Upper lobe of left lung (tissue), 6 donors: ENCODE data around the gene ACTBL2. TPM values are rescaled to one million over a fixed set of nuclear protein-coding genes. Genes with fewer than 3 reads are reported as not detected.
A peak's percentile ranks its signal among the peaks of the same experiment; 100 is the strongest.

ENCODE experiments used
- ATAC-seq, 2 donors: fragments of 200-7000 bp; cut with Tn5 transposase; one replicate each; pipeline ENCODE4 v1.9.1; 2022; ENCODE audit warnings: mild to moderate bottlenecking in 2 of 2, moderate library complexity in 2 of 2; ENCODE audit not compliant: low FRiP score in 2 of 2
- DNase-seq, 2 donors: peaks; one replicate each; pipeline ENCODE4 v3.0.0-alpha.2; 2019 to 2020
- H3K27ac ChIP-seq, 4 donors: fragments of 200-600 bp; sonication (generic); one replicate each; pipeline ENCODE4 v1.5.1; 2016 to 2019
- H3K27me3 ChIP-seq, 4 donors: fragments of 200-600 bp; sonication (generic); one replicate each; pipeline ENCODE4 v1.5.1; 2017 to 2019
- H3K36me3 ChIP-seq, 4 donors: fragments of 200-600 bp; sonication (generic); one replicate each; pipeline ENCODE4 v1.5.1; 2016 to 2019
- H3K4me1 ChIP-seq, 4 donors: fragments of 200-600 bp; sonication (generic); one replicate each; pipeline ENCODE4 v1.5.1; 2018 to 2019
- H3K4me3 ChIP-seq, 4 donors: fragments of 200-600 bp; sonication (generic); one replicate each; pipeline ENCODE4 v1.5.1; 2017 to 2019; ENCODE audit warnings: mild to moderate bottlenecking in 2 of 4, moderate library complexity in 1 of 4
- H3K9me3 ChIP-seq, 4 donors: fragments of 200-600 bp; sonication (generic); one replicate each; pipeline ENCODE4 v1.5.1; 2018 to 2019
- EP300 ChIP-seq, 4 donors: sonication (generic); formaldehyde crosslinking; IDR thresholded peaks; one replicate each; pipeline ENCODE4 v1.5.1; 2017; ENCODE audit warnings: antibody characterized with exemption in 4 of 4, control low read depth in 2 of 4
- POLR2A ChIP-seq, 4 donors: fragments of 450-650 bp; IDR thresholded peaks; one replicate each; pipeline ENCODE4 v1.5.1; 2016 to 2017; ENCODE audit warnings: antibody characterized with exemption in 4 of 4, mild to moderate bottlenecking in 2 of 4
- POLR2AphosphoS5 ChIP-seq, 2 donors: sonication (generic); formaldehyde crosslinking; IDR thresholded peaks; one replicate each; pipeline ENCODE4 v1.5.1; 2017; ENCODE audit warnings: antibody characterized with exemption in 2 of 2
- WGBS, 2 donors: methylation state at CpG; one replicate each; pipeline ENCODE4 v1.1.5; 2017 to 2018; 5-methylcytosine and 5-hydroxymethylcytosine counted together
- total RNA-seq, 6 donors: library from RNA; depleted of rRNA in 4 of 6; stranded (reverse); fragments of >200 nt in 4 of 6; gene quantifications; one replicate each; pipeline versions ENCODE4 v1.1.0 to v1.2.1, GENCODE V29; 2016 to 2021
- TF ChIP-seq, protein P1 (sequence below), 6 experiments: fragments of 450-650 bp in 4 of 6; fragments of 200-600 bp in 2 of 6; sonication (generic) in 2 of 6; IDR thresholded peaks; one replicate each; pipeline ENCODE4 v1.5.1; 2016 to 2019; ENCODE audit warnings: antibody characterized with exemption in 6 of 6
- donor health status: DM: no; HTN: no; CAD: no; lungs with moderate emphysema.
- donor health status: DM: no; HTN: yes; CAD: no; lungs with severe emphysema.

ACTBL2 gene
- total RNA-seq, 6 donors from 2014 or later: not detected

DNA sequence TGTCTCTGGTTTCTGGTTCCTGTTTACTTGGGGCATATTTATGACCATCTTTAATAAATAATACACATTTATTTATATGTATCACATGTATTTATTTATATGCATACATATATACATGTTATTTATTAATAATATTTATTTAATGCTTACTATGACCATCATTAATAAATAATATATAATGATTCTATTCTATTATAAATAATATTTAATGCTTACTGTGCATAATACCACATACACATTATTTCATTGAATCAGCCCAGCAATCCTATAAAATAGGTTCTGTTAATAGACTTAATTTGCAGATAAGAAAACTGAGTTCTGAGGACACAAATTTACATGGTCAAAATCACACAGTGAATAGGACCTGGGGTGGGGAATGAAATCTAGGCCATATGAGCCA lies 24.2 kb downstream of the ACTBL2 start:
- Histone ChIP-seq H3K27me3 (no peaks in the 10 kb centered on the region), H3K4me3 (no peak overlapping the region), H3K36me3 (no peaks in the 10 kb centered on the region), H3K27ac (no peak overlapping the region), H3K9me3 (no peaks in the 10 kb centered on the region), H3K4me1 (peaks cover 0 to 4% (median 0%) of the 10 kb centered on the region in 4 donors)
- DNase-seq: no peak
- no peak for TF ChIP-seq POLR2AphosphoS5 (IDR thresholded peaks at IDR 0.05)
- no peak for TF ChIP-seq POLR2A (IDR thresholded peaks at IDR 0.05)
- TF ChIP-seq, protein P1, sequence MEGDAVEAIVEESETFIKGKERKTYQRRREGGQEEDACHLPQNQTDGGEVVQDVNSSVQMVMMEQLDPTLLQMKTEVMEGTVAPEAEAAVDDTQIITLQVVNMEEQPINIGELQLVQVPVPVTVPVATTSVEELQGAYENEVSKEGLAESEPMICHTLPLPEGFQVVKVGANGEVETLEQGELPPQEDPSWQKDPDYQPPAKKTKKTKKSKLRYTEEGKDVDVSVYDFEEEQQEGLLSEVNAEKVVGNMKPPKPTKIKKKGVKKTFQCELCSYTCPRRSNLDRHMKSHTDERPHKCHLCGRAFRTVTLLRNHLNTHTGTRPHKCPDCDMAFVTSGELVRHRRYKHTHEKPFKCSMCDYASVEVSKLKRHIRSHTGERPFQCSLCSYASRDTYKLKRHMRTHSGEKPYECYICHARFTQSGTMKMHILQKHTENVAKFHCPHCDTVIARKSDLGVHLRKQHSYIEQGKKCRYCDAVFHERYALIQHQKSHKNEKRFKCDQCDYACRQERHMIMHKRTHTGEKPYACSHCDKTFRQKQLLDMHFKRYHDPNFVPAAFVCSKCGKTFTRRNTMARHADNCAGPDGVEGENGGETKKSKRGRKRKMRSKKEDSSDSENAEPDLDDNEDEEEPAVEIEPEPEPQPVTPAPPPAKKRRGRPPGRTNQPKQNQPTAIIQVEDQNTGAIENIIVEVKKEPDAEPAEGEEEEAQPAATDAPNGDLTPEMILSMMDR (IDR thresholded peaks at IDR 0.05): no peak
- no peak for TF ChIP-seq EP300 (IDR thresholded peaks at IDR 0.05)
- ATAC-seq: no peak

DNA sequence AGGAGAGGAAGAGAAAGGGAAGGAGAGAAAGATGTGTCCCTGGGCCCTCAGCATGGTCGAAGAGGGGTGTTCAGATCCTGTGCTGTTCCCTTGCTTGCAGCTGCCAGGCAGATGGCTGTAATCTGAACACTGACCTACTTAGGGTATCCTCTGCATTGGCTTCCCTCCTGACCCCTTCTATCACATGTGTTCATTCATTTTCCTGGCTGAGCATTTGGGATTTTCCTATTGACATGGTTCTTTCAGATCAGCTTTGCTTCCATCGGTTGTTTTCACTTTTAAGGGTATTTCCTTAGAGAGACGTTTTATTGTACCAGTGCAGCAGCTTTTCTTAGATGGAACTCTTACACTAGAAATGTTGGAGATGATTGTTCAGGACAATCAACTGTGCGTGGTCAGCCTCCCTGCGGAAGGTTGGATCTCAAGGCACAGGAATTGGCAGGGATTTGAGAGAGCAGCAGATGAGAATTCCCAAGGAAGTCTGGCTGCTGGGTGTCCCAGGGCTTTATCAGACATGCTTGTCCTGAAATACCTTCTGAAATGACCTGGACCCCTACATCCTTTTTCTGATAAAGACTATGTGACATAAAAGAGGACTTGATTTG lies 26.0 kb downstream of the ACTBL2 start:
- Histone ChIP-seq H3K27ac (no peak overlapping the region), H3K9me3 (no peaks in the 10 kb centered on the region), H3K4me1 (peaks cover 5 to 14% (median 11%) of the 10 kb centered on the region in 4 donors), H3K36me3 (no peaks in the 10 kb centered on the region), H3K27me3 (no peaks in the 10 kb centered on the region), H3K4me3 (no peak overlapping the region)
- ATAC-seq: no peak
- DNase-seq: no peak
- no peak for TF ChIP-seq POLR2A (IDR thresholded peaks at IDR 0.05)
- no peak for TF ChIP-seq EP300 (IDR thresholded peaks at IDR 0.05)
- no peak for TF ChIP-seq POLR2AphosphoS5 (IDR thresholded peaks at IDR 0.05)
- TF ChIP-seq, protein P1 (IDR thresholded peaks at IDR 0.05): no peak
- WGBS, 2 donors: 75 to 79% methylated on average over 5 of the region's 5 CpGs

DNA sequence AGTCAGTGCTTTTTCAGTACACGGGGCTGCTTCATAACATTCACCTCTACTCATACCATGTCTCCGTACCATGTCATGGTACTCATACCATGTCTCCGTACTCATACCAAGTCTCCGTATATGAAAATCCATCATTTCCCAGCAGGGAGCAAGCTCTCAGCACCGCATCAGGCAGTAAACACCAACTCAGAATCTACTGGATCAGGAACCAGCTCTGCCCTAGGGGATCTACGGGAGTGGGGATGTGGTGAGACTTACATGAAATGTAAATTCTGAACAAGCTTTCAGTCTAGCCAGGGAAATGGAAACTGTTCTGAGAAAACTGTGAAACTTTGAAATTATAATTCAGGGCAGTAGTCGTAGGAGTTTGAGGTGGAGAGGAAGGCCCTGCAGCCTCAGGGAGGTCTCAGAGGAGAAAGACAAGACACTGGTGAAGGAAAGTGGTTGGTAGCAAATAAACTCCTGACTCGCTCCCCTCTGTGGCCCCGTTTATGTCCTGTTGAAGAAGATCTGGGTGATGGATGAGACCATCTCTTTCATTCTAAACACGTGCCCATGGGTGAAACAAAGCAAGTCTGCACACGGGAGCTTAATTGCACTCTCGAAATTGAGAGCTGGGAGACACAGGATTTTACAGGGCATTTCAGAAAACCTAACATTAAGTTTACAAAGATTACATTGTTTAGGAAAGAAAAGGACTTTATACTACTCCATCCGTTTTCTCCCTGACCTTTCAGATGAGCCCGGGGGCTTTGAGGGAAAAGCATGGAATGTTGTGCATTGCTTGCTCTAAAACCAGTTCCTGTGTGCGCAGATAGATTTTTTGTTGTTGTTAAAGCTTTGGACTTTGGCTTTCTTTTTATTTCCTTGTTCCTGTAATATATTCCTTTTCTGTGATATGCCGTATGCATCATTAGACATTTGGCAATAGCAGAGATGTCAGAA lies 26.8 kb downstream of the ACTBL2 start:
- no peak for DNase-seq
- Histone ChIP-seq H3K36me3 (no peaks in the 10 kb centered on the region), H3K27me3 (no peaks in the 10 kb centered on the region), H3K9me3 (no peaks in the 10 kb centered on the region), H3K4me1 (peaks cover 8 to 21% (median 12%) of the 10 kb centered on the region in 4 donors), H3K27ac (no peak overlapping the region), H3K4me3 (no peak overlapping the region)
- ATAC-seq: no peak
- WGBS, 2 donors: 83 to 85% methylated on average over 16 of the region's 16 CpGs
- TF ChIP-seq EP300 (IDR thresholded peaks at IDR 0.05): no peak
- TF ChIP-seq POLR2A (IDR thresholded peaks at IDR 0.05): no peak
- TF ChIP-seq, protein P1 (IDR thresholded peaks at IDR 0.05): no peak
- TF ChIP-seq POLR2AphosphoS5 (IDR thresholded peaks at IDR 0.05): no peak

DNA sequence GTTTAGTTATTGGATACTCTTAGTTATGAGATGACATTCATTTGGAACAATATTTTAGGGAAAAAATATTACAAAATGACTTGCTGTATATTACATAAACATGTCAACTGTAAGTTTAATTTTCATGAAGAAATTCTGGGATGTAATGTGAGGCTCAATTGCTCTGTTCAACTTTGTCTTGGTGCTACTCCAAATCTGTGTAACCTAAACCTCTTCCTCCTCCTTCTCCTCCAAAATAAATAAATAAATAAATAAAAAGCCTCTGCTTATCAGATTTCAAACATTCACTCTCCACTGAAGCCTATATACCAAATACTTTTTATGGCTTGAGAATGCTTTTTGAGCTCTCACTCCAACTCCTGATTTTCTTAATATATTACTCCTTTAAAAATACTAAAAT lies 27.7 kb downstream of the ACTBL2 start:
- Histone ChIP-seq H3K9me3 (no peaks in the 10 kb centered on the region), H3K27me3 (no peaks in the 10 kb centered on the region), H3K36me3 (no peaks in the 10 kb centered on the region), H3K4me3 (no peak overlapping the region), H3K27ac (no peak overlapping the region), H3K4me1 (peaks cover 8 to 21% (median 12%) of the 10 kb centered on the region in 4 donors)
- DNase-seq: no peak
- TF ChIP-seq POLR2A (IDR thresholded peaks at IDR 0.05): no peak
- no peak for ATAC-seq

DNA sequence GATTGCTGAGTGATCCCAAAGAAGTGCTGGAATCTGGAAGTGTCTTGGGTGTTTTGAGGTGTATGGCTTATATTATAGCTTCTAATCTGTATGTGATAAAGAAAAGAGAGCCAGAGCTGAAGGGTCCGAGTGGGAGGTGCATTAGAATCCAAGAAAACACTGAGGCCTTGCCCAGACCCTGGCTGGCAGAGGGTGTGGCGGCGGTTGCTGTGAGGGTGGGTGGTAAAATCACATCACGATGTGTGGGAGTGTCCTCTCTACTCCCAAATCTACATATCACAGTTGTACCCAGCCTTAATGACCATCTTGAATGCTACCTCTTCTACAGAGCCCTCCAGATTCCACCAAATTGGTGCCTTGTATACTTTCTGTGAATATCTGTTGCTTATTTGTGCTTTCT lies 28.9 kb downstream of the ACTBL2 start:
- DNase-seq (peak in 1 of 2 donors; percentile 31), ATAC-seq (no peak)
- TF ChIP-seq EP300 (IDR thresholded peaks at IDR 0.05): no peak
- TF ChIP-seq, protein P1 (IDR thresholded peaks at IDR 0.05): no peak
- no peak for TF ChIP-seq POLR2AphosphoS5 (IDR thresholded peaks at IDR 0.05)
- no peak for TF ChIP-seq POLR2A (IDR thresholded peaks at IDR 0.05)
- WGBS, 2 donors: 86 to 95% methylated on average over 4 of the region's 4 CpGs
- Histone ChIP-seq H3K27ac (peak overlapping the region; percentile 28 to 36 (median 33)), H3K4me1 (peaks cover 8 to 21% (median 12%) of the 10 kb centered on the region in 4 donors), H3K27me3 (no peaks in the 10 kb centered on the region), H3K36me3 (no peaks in the 10 kb centered on the region), H3K4me3 (no peak overlapping the region), H3K9me3 (no peaks in the 10 kb centered on the region)
